ENCODE results near the gene DDX3X.

- TF ChIP-seq EZH2 (IDR thresholded peaks at IDR 0.05; ENCODE audit: borderline replicate concordance, insufficient read depth, low read depth, low read length, poor library complexity, severe bottlenecking) = no peak
- TF ChIP-seq CTCF (IDR thresholded peaks at IDR 0.05) = no peak
Measured at GRCh38 chrX:41326431-41326830, 7.5 kb upstream of the DDX3X start.
